PFSK-1 (cell line): ENCODE measurements around the gene PRKCE.

Experiments used
- FOXP2 ChIP-seq: optimal IDR thresholded peaks from 2 replicates; pipeline ENCODE3; 2011; ENCODE audit warnings: borderline replicate concordance, control low read depth, inconsistent platforms; ENCODE audit not compliant: insufficient read depth; ENCODE audit errors: extremely low read length, extremely low read depth
- POLR2AphosphoS5 ChIP-seq: IDR thresholded peaks from 2 replicates; pipeline ENCODE4 v1.6.1; 2012; ENCODE audit warnings: low read depth, mild to moderate bottlenecking, control low read depth, low read length, moderate library complexity
- SIN3A ChIP-seq: IDR thresholded peaks from 2 replicates; pipeline ENCODE4 v1.6.1; 2012; ENCODE audit warnings: mild to moderate bottlenecking, low read length, moderate library complexity, borderline replicate concordance; ENCODE audit not compliant: insufficient read depth
- TAF1 ChIP-seq: IDR thresholded peaks from 2 replicates; pipeline ENCODE4 v1.6.1; 2012; ENCODE audit warnings: low read length, control low read depth, borderline replicate concordance; ENCODE audit not compliant: insufficient read depth
- TF ChIP-seq, protein P1 (sequence below), 2 experiments: IDR thresholded peaks; 2 replicates each; pipeline versions ENCODE4 v1.6.1 to v1.8.0; 2011 to 2012; ENCODE audit warnings: low read depth in 2 of 2, low read length in 2 of 2, control low read depth in 1 of 2, inconsistent platforms in 1 of 2, mild to moderate bottlenecking in 1 of 2, moderate library complexity in 1 of 2; ENCODE audit not compliant: insufficient read depth in 1 of 2

Gene PRKCE

DNA sequence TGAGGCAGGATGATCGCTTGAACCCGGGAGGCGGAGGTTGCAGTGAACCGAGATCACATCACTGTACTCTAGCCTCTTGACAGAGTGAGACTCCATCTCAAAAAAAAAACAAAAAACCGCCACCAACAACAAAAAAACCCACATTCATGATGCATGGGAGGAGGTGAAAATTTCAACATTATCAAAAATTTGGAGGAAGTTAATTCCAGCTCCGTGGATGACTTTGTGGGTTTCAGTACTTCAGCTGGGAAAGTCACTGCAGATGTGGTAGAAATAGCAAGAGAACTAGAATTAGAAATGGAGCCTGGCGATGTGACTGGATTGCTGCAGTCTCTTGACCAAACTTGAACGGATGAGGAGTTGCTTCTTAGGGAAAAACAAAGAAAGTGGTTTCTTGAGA is 74.3 kb downstream of the PRKCE start:
- TF ChIP-seq, protein P1, sequence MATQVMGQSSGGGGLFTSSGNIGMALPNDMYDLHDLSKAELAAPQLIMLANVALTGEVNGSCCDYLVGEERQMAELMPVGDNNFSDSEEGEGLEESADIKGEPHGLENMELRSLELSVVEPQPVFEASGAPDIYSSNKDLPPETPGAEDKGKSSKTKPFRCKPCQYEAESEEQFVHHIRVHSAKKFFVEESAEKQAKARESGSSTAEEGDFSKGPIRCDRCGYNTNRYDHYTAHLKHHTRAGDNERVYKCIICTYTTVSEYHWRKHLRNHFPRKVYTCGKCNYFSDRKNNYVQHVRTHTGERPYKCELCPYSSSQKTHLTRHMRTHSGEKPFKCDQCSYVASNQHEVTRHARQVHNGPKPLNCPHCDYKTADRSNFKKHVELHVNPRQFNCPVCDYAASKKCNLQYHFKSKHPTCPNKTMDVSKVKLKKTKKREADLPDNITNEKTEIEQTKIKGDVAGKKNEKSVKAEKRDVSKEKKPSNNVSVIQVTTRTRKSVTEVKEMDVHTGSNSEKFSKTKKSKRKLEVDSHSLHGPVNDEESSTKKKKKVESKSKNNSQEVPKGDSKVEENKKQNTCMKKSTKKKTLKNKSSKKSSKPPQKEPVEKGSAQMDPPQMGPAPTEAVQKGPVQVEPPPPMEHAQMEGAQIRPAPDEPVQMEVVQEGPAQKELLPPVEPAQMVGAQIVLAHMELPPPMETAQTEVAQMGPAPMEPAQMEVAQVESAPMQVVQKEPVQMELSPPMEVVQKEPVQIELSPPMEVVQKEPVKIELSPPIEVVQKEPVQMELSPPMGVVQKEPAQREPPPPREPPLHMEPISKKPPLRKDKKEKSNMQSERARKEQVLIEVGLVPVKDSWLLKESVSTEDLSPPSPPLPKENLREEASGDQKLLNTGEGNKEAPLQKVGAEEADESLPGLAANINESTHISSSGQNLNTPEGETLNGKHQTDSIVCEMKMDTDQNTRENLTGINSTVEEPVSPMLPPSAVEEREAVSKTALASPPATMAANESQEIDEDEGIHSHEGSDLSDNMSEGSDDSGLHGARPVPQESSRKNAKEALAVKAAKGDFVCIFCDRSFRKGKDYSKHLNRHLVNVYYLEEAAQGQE (IDR thresholded peaks at IDR 0.05; ENCODE audit: insufficient read depth in 1 of 2, low read depth in 2 of 2, low read length in 2 of 2): no peak
- TF ChIP-seq FOXP2: no peak
- TF ChIP-seq TAF1: no peak
- TF ChIP-seq POLR2AphosphoS5: no peak
- TF ChIP-seq SIN3A: no peak

DNA sequence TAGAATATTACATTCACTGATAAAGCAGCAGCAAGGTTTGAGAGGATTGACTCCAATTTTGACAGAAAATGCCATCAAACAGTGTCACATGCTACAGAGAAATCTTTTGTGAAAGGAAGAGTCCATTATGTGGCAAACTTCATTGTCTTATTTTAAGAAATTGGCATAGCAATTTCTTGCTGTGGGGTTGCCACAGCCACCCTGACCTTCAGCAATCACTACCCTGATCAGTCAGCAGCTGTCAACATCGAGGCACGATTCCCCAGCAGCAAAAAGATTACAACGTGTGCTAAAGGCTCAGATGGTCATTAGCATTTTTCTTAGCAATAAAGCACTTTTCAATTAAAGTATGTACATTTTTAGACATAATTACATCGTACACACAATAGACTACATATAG is 74.7 kb downstream of the PRKCE start:
- TF ChIP-seq POLR2AphosphoS5 (no peak), SIN3A (no peak), TAF1 (no peak), FOXP2 (no peak)
- TF ChIP-seq, protein P1 (IDR thresholded peaks at IDR 0.05; ENCODE audit: insufficient read depth in 1 of 2, low read depth in 2 of 2, low read length in 2 of 2): no peak

DNA sequence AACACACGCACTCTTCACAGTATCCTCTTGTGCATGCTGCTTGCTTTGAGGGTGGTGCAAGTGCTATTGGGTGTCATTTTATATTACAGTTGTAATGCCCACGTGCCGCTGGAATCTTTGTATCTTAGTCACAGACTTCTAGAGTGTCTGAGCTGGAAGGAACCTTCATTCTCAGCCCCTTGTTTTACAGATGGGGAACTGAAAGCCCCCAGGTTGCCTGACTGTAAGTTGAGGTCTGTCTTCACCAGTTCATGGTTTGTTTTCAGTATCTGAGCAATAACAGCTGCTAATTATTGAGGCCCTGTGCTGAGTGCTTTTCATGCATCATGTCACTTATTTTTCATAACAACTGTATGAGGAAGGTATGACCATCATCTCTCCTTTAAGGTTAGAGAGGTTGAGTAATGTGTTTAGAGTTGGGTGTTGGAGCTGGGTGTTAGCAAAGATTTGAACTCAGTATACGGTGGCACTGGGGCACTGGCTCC is 77.0 kb downstream of the PRKCE start:
- TF ChIP-seq TAF1: no peak
- TF ChIP-seq FOXP2: no peak

DNA sequence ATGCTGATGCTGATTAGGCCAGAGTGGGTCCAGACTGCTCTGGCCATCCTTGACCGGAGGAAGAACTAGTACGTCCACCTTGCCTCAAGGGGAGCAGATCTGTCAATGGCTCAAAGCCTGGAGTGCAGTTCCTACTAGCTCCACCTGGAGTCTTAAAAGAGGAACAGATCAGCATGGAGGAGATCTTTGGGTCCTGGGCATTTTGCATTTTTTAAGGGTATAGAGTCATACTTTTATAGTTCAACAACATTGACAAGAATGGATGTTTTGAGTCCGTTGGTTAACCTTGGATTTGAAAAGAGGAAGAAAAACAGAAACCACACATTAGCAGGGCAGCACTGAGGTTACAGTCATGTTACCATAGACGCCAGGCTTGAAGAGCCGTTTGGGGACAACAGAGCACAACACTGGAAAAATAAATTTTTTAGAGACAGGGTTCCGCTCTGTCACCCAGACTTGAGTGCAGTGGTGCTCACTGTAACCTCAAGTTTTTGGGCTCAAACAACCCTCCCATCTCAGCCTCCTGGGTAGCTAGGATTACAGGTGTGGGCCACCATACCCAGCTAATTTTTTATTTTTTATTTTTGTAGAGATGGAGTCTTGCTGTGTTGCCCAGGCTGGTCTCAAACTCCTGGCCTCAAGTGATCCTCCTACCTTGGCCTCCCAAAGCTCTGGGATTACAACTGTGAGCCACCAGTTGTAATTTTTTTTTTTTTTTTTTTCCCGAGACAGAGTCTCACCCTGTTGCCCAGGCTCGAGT is 78.5 kb downstream of the PRKCE start:
- TF ChIP-seq TAF1: no peak
- TF ChIP-seq, protein P1 (IDR thresholded peaks at IDR 0.05; ENCODE audit: insufficient read depth in 1 of 2, low read depth in 2 of 2, low read length in 2 of 2): no peak
- TF ChIP-seq FOXP2: no peak
- no peak for TF ChIP-seq SIN3A
- no peak for TF ChIP-seq POLR2AphosphoS5

DNA sequence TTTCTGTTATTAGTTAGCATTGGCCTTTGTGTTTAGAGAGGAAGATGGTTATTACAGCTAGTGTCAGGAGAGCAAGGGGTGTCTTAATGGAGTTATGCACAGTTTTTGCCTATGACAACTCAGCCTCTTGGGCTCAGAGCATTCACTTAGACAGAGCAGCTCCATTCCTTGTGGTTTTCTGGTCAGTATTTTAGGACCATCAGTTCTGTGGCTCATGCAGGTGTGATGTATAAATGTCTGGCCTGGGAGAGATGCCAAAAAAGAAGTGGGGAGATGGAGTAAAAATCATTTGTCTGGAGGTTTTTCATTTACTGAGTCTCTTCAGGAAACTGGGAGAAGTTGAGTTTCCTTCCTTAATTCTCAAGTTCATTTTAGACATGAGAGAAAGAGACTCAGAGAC is 79.7 kb downstream of the PRKCE start:
- TF ChIP-seq FOXP2: no peak

DNA sequence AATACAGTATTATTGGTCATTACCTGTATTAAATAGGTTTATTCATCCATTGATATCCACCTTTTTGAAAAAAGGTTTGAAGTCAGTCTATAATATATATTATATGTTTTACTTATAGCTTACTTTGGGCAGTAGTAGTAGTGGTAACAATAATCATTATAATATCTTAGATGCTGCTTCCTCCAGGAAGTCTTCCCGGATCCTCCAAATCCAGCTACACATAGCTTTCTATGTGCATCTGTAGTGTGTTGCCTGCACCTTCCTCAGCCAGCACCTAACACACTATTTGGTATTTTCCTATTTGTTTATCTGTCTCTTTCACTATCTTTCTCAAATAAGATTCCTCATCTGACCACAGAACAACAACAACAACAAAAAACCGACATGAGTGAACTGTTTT is 81.0 kb downstream of the PRKCE start:
- TF ChIP-seq POLR2AphosphoS5 (no peak), FOXP2 (no peak), TAF1 (no peak), SIN3A (no peak)
- TF ChIP-seq, protein P1 (IDR thresholded peaks at IDR 0.05; ENCODE audit: insufficient read depth in 1 of 2, low read depth in 2 of 2, low read length in 2 of 2): no peak
